K562 (cell line): ENCODE data around the gene AP2A2. TPM values are rescaled to one million over a fixed set of nuclear protein-coding genes. Genes with fewer than 3 reads are reported as not detected.

Experiments
- CCAR2 ChIP-seq: fragments of 200-400 bp; formaldehyde crosslinking; IDR thresholded peaks from 2 replicates; pipeline ENCODE4 v1.6.1; 2017; ENCODE audit warnings: mild to moderate bottlenecking, low read depth, low read length
- CHD1 ChIP-seq: fragments of 200-600 bp; sonication (generic); IDR thresholded peaks from one replicate; pipeline ENCODE4 v1.6.1; 2012; ENCODE audit warnings: mild to moderate bottlenecking, moderate library complexity, low read length, inconsistent platforms
- DEAF1 ChIP-seq: fragments of 450-650 bp; formaldehyde crosslinking; IDR thresholded peaks from 2 replicates; pipeline ENCODE4 v1.4.0; 2020; ENCODE audit warnings: mild to moderate bottlenecking, moderate library complexity
- ELK1 ChIP-seq: sonication (generic); formaldehyde crosslinking; IDR thresholded peaks from 2 replicates; pipeline ENCODE4 v1.8.1; 2022; ENCODE audit warnings: missing genetic modification reagents
- HMG20A ChIP-seq: fragments of 450-650 bp; formaldehyde crosslinking; conservative IDR thresholded peaks from 2 replicates; pipeline ENCODE4 v1.4.0; 2020; ENCODE audit warnings: mild to moderate bottlenecking, mixed read lengths
- ILF3 ChIP-seq: fragments of 450-650 bp; IDR thresholded peaks from 2 replicates; pipeline ENCODE4 v1.6.1; 2018; ENCODE audit warnings: antibody characterized with exemption, mild to moderate bottlenecking, moderate library complexity, borderline replicate concordance
- KDM2B ChIP-seq: fragments of 250-450 bp; sonication (Bioruptor Pico); IDR thresholded peaks from 2 replicates; pipeline ENCODE4 v1.8.0; 2021; ENCODE audit warnings: mild to moderate bottlenecking, moderate library complexity
- TAF1 ChIP-seq: IDR thresholded peaks from 2 replicates; pipeline ENCODE4 v1.6.1; 2011; ENCODE audit warnings: mild to moderate bottlenecking, low read length, moderate library complexity; ENCODE audit not compliant: insufficient read depth, control insufficient read depth, severe bottlenecking; ENCODE audit errors: extremely low read depth
- XRCC5 ChIP-seq: fragments of 200-400 bp; formaldehyde crosslinking; IDR thresholded peaks from 2 replicates; pipeline ENCODE4 v1.6.1; 2017; ENCODE audit warnings: low read depth, mild to moderate bottlenecking, low read length
- ZNF507 ChIP-seq: conservative IDR thresholded peaks from 2 replicates; pipeline ENCODE4 v1.6.1; 2017; ENCODE audit warnings: missing genetic modification characterization, missing compliant biosample characterization
- polyA plus RNA-seq, 8 experiments: library from polyadenylated mRNA; depleted of rRNA in 4 of 8; stranded (reverse) in 5 of 8; unstranded in 3 of 8; fragments of >200 nt; fragmentation: Nextera tagmentation in 2 of 8; fragmentation: Illumina TruSeq in 1 of 8; extraction: Ambion mirVana in 2 of 8; extraction: Trizol in 1 of 8; gene quantifications; 2 replicates each; pipeline versions ENCODE4 v1.2.1 to v1.2.3, GENCODE V29; 2011 to 2014; ENCODE audit warnings: inconsistent platforms in 1 of 8, missing spikeins in 1 of 8
- total RNA-seq, 7 experiments: library from RNA; depleted of rRNA in 6 of 7; stranded (reverse); fragments of >200 nt in 6 of 7; fragmentation: Illumina TruSeq in 2 of 7; extraction: Trizol in 2 of 7; gene quantifications; 2 replicates each; pipeline versions ENCODE4 v1.2.1 to v1.2.3, GENCODE V29; 2011 to 2021; ENCODE audit warnings: low replicate concordance in 1 of 7
- TF ChIP-seq, protein P1 (sequence below): fragments of 450-650 bp; IDR thresholded peaks from 2 replicates; pipeline ENCODE4 v1.6.1; 2017; ENCODE audit warnings: antibody characterized with exemption, mild to moderate bottlenecking
- TF ChIP-seq, protein P2 (sequence below), 3 experiments: fragments of 200-800 bp in 1 of 3; fragments of 250-450 bp in 1 of 3; fragments of 450-650 bp in 1 of 3; sonication (Bioruptor Pico) in 1 of 3; sonication (Bioruptor generic) in 1 of 3; formaldehyde crosslinking in 1 of 3; IDR thresholded peaks; 2 replicates each; pipeline versions ENCODE4 v1.6.1 to v1.8.0; 2016 to 2022; ENCODE audit warnings: mild to moderate bottlenecking in 2 of 3, missing genetic modification characterization in 2 of 3, missing compliant biosample characterization in 1 of 3, moderate library complexity in 1 of 3
- TF ChIP-seq, protein P3 (sequence below): sonication (generic); formaldehyde crosslinking; IDR thresholded peaks from 2 replicates; pipeline ENCODE4 v1.8.1; 2023; ENCODE audit warnings: mild to moderate bottlenecking, missing genetic modification reagents

AP2A2 gene
- total and polyA plus RNA-seq, 9 of the 15 experiments (the other 6 are each of a cell fraction or from before 2014, with no cell fraction given), result 0.69 to 41.7 (median 15.2) TPM

- TF ChIP-seq ZNF507 (tag), result no peak
- TF ChIP-seq CCAR2, result no peak
- no peak for TF ChIP-seq XRCC5
- TF ChIP-seq, protein P1, sequence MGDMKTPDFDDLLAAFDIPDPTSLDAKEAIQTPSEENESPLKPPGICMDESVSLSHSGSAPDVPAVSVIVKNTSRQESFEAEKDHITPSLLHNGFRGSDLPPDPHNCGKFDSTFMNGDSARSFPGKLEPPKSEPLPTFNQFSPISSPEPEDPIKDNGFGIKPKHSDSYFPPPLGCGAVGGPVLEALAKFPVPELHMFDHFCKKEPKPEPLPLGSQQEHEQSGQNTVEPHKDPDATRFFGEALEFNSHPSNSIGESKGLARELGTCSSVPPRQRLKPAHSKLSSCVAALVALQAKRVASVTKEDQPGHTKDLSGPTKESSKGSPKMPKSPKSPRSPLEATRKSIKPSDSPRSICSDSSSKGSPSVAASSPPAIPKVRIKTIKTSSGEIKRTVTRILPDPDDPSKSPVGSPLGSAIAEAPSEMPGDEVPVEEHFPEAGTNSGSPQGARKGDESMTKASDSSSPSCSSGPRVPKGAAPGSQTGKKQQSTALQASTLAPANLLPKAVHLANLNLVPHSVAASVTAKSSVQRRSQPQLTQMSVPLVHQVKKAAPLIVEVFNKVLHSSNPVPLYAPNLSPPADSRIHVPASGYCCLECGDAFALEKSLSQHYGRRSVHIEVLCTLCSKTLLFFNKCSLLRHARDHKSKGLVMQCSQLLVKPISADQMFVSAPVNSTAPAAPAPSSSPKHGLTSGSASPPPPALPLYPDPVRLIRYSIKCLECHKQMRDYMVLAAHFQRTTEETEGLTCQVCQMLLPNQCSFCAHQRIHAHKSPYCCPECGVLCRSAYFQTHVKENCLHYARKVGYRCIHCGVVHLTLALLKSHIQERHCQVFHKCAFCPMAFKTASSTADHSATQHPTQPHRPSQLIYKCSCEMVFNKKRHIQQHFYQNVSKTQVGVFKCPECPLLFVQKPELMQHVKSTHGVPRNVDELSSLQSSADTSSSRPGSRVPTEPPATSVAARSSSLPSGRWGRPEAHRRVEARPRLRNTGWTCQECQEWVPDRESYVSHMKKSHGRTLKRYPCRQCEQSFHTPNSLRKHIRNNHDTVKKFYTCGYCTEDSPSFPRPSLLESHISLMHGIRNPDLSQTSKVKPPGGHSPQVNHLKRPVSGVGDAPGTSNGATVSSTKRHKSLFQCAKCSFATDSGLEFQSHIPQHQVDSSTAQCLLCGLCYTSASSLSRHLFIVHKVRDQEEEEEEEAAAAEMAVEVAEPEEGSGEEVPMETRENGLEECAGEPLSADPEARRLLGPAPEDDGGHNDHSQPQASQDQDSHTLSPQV, result no peak
- TF ChIP-seq, protein P2, sequence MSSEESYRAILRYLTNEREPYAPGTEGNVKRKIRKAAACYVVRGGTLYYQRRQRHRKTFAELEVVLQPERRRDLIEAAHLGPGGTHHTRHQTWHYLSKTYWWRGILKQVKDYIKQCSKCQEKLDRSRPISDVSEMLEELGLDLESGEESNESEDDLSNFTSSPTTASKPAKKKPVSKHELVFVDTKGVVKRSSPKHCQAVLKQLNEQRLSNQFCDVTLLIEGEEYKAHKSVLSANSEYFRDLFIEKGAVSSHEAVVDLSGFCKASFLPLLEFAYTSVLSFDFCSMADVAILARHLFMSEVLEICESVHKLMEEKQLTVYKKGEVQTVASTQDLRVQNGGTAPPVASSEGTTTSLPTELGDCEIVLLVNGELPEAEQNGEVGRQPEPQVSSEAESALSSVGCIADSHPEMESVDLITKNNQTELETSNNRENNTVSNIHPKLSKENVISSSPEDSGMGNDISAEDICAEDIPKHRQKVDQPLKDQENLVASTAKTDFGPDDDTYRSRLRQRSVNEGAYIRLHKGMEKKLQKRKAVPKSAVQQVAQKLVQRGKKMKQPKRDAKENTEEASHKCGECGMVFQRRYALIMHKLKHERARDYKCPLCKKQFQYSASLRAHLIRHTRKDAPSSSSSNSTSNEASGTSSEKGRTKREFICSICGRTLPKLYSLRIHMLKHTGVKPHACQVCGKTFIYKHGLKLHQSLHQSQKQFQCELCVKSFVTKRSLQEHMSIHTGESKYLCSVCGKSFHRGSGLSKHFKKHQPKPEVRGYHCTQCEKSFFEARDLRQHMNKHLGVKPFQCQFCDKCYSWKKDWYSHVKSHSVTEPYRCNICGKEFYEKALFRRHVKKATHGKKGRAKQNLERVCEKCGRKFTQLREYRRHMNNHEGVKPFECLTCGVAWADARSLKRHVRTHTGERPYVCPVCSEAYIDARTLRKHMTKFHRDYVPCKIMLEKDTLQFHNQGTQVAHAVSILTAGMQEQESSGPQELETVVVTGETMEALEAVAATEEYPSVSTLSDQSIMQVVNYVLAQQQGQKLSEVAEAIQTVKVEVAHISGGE (CRISPR knock-in tag; IDR thresholded peaks at IDR 0.05), result no peak
- no peak for TF ChIP-seq ELK1
- TF ChIP-seq KDM2B (CRISPR knock-in tag), result no peak
- no peak for TF ChIP-seq CHD1
- no peak for TF ChIP-seq HMG20A (CRISPR knock-in tag)
- TF ChIP-seq ILF3, result no peak
- TF ChIP-seq, protein P3, sequence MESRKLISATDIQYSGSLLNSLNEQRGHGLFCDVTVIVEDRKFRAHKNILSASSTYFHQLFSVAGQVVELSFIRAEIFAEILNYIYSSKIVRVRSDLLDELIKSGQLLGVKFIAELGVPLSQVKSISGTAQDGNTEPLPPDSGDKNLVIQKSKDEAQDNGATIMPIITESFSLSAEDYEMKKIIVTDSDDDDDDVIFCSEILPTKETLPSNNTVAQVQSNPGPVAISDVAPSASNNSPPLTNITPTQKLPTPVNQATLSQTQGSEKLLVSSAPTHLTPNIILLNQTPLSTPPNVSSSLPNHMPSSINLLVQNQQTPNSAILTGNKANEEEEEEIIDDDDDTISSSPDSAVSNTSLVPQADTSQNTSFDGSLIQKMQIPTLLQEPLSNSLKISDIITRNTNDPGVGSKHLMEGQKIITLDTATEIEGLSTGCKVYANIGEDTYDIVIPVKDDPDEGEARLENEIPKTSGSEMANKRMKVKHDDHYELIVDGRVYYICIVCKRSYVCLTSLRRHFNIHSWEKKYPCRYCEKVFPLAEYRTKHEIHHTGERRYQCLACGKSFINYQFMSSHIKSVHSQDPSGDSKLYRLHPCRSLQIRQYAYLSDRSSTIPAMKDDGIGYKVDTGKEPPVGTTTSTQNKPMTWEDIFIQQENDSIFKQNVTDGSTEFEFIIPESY, result no peak
- peak; percentile 59 for TF ChIP-seq DEAF1 (CRISPR knock-in tag)
- no peak for TF ChIP-seq TAF1
Observed at GRCh38 chr11:1050581-1051355, 125.1 kb downstream of the AP2A2 start (continued).
